WTC11 (cell line): ENCODE results near the gene CRB1.

Source experiments
- TEAD4 ChIP-seq: sonication (generic); formaldehyde crosslinking; IDR thresholded peaks from 2 replicates; pipeline ENCODE4 v1.8.0; 2022; ENCODE audit warnings: mild to moderate bottlenecking, missing genetic modification reagents
- TP53 ChIP-seq: sonication (generic); formaldehyde crosslinking; IDR thresholded peaks from 2 replicates; pipeline ENCODE4 v1.8.1; 2023; ENCODE audit warnings: mild to moderate bottlenecking, missing genetic modification reagents
- USF1 ChIP-seq: sonication (generic); formaldehyde crosslinking; IDR thresholded peaks from 2 replicates; pipeline ENCODE4 v1.8.0; 2022; ENCODE audit warnings: mild to moderate bottlenecking, missing genetic modification reagents
- USF2 ChIP-seq: sonication (generic); formaldehyde crosslinking; IDR thresholded peaks from 2 replicates; pipeline ENCODE4 v1.8.1; 2023; ENCODE audit warnings: mild to moderate bottlenecking, missing genetic modification reagents, moderate library complexity
- TF ChIP-seq, protein P1 (sequence below): sonication (generic); formaldehyde crosslinking; IDR thresholded peaks from 2 replicates; pipeline ENCODE4 v1.8.0; 2022; ENCODE audit warnings: mild to moderate bottlenecking, missing genetic modification reagents

DNA sequence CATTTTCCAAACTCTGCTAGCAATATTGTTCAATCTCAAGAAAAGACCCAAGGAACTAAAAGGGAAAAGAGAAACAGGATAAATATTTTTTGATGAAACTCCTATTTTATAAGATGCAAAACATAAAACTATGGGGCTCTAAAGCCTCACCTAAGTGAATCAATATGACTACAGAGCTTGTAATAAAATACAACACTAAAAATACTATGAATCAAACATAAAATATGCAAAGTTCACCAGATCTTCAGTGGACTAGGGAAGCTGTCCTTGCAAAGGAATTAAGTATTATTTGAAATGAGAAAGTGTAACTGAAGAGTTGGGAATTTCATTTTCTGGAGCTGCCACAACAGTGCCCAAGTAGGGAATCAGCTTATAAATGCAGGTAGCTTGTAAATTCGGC, 124.5 kb downstream of the CRB1 start:
- TF ChIP-seq USF1 (CRISPR knock-in tag): no peak
- TF ChIP-seq, protein P1, sequence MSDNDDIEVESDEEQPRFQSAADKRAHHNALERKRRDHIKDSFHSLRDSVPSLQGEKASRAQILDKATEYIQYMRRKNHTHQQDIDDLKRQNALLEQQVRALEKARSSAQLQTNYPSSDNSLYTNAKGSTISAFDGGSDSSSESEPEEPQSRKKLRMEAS (CRISPR knock-in tag): no peak
- no peak for TF ChIP-seq USF2 (CRISPR knock-in tag)
- TF ChIP-seq TP53: no peak
- TF ChIP-seq TEAD4 (CRISPR knock-in tag): no peak
